SK-N-SH treated with all-trans-retinoic acid at 6 μM for 48 hours (cell line): ENCODE data around the gene HDDC3.
A peak's percentile ranks its signal among the peaks of the same experiment; 100 is the strongest.

Source experiments
- ATAC-seq: fragments of 200-7000 bp; cut with Tn5 transposase; 3 replicates; pipeline ENCODE4 v1.9.1; 2020; ENCODE audit warnings: mild to moderate bottlenecking, moderate library complexity
- ARNTL ChIP-seq: fragments of 450-650 bp; formaldehyde crosslinking; IDR thresholded peaks from 2 replicates; pipeline ENCODE4 v1.5.0; 2020; ENCODE audit warnings: low read depth, mild to moderate bottlenecking, moderate library complexity, borderline replicate concordance
- BACH2 ChIP-seq: fragments of 250-450 bp; sonication (Bioruptor Pico); IDR thresholded peaks from 2 replicates; pipeline ENCODE4 v1.9.0; 2021; ENCODE audit warnings: mild to moderate bottlenecking, borderline replicate concordance
- CREB5 ChIP-seq: fragments of 250-450 bp; sonication (Bioruptor Pico); IDR thresholded peaks from 2 replicates; pipeline ENCODE4 v1.5.1; 2020; ENCODE audit warnings: low read depth, mild to moderate bottlenecking, moderate library complexity
- CSDC2 ChIP-seq: fragments of 250-450 bp; sonication (Bioruptor Pico); IDR thresholded peaks from 2 replicates; pipeline ENCODE4 v1.5.0; 2020; ENCODE audit warnings: mild to moderate bottlenecking, moderate library complexity
- CSRNP3 ChIP-seq: fragments of 250-450 bp; sonication (Bioruptor Pico); IDR thresholded peaks from 2 replicates; pipeline ENCODE4 v1.5.1; 2021; ENCODE audit warnings: mild to moderate bottlenecking, moderate library complexity
- GLIS3 ChIP-seq: fragments of 250-450 bp; sonication (Bioruptor Pico); IDR thresholded peaks from 2 replicates; pipeline ENCODE4 v1.5.0; 2020; ENCODE audit warnings: mild to moderate bottlenecking, moderate library complexity
- OSR1 ChIP-seq: fragments of 250-450 bp; sonication (Bioruptor Pico); IDR thresholded peaks from 2 replicates; pipeline ENCODE4 v1.8.0; 2022; ENCODE audit warnings: moderate library complexity, mild to moderate bottlenecking, inconsistent platforms
- PPARA ChIP-seq: fragments of 250-450 bp; sonication (Bioruptor Pico); IDR thresholded peaks from 2 replicates; pipeline ENCODE4 v1.5.0; 2020; ENCODE audit warnings: mild to moderate bottlenecking, borderline replicate concordance
- RARB ChIP-seq: fragments of 250-450 bp; sonication (Bioruptor Pico); IDR thresholded peaks from 2 replicates; pipeline ENCODE4 v1.8.0; 2021; ENCODE audit warnings: mild to moderate bottlenecking, moderate library complexity
- SNAI2 ChIP-seq: fragments of 250-450 bp; sonication (Bioruptor Pico); IDR thresholded peaks from 2 replicates; pipeline ENCODE4 v1.5.0; 2020; ENCODE audit warnings: mild to moderate bottlenecking, moderate library complexity
- TCF4 ChIP-seq: fragments of 250-450 bp; sonication (Bioruptor Pico); IDR thresholded peaks from 2 replicates; pipeline ENCODE4 v1.8.0; 2021; ENCODE audit warnings: mild to moderate bottlenecking, moderate library complexity, borderline replicate concordance
- TOX ChIP-seq: fragments of 250-450 bp; sonication (Bioruptor Pico); IDR thresholded peaks from 2 replicates; pipeline ENCODE4 v1.8.0; 2021; ENCODE audit warnings: mild to moderate bottlenecking, moderate library complexity, borderline replicate concordance
- ZC3H10 ChIP-seq: fragments of 250-450 bp; sonication (Bioruptor Pico); IDR thresholded peaks from 2 replicates; pipeline ENCODE4 v1.5.1; 2021; ENCODE audit warnings: mild to moderate bottlenecking, moderate library complexity
- ZFP3 ChIP-seq: fragments of 250-450 bp; sonication (Bioruptor Pico); IDR thresholded peaks from 2 replicates; pipeline ENCODE4 v1.5.0; 2020; ENCODE audit warnings: mild to moderate bottlenecking, moderate library complexity
- ZNF565 ChIP-seq: fragments of 450-650 bp; formaldehyde crosslinking; conservative IDR thresholded peaks from 2 replicates; pipeline ENCODE4 v1.5.0; 2020; ENCODE audit warnings: low read depth, mild to moderate bottlenecking, moderate library complexity
- ZNF70 ChIP-seq: fragments of 450-650 bp; formaldehyde crosslinking; IDR thresholded peaks from 2 replicates; pipeline ENCODE4 v1.5.0; 2020; ENCODE audit warnings: mild to moderate bottlenecking, moderate library complexity
- ZNF8 ChIP-seq: fragments of 450-650 bp; formaldehyde crosslinking; IDR thresholded peaks from 2 replicates; pipeline ENCODE4 v1.5.0; 2020; ENCODE audit warnings: mild to moderate bottlenecking, moderate library complexity
- TF ChIP-seq, protein P1 (sequence below): fragments of 250-450 bp; sonication (Bioruptor Pico); IDR thresholded peaks from 2 replicates; pipeline ENCODE4 v1.5.0; 2020; ENCODE audit warnings: mild to moderate bottlenecking, moderate library complexity
- TF ChIP-seq, protein P2 (sequence below): fragments of 250-450 bp; sonication (Bioruptor Pico); IDR thresholded peaks from 2 replicates; pipeline ENCODE4 v1.8.0; 2020; ENCODE audit warnings: mild to moderate bottlenecking, moderate library complexity, borderline replicate concordance

The HDDC3 gene

GRCh38 chr15:90959028-90959595 lies 26.8 kb upstream of the HDDC3 start:
- no peak for ATAC-seq
- TF ChIP-seq CREB5 (CRISPR knock-in tag) (no peak), ZC3H10 (CRISPR knock-in tag) (no peak)

DNA sequence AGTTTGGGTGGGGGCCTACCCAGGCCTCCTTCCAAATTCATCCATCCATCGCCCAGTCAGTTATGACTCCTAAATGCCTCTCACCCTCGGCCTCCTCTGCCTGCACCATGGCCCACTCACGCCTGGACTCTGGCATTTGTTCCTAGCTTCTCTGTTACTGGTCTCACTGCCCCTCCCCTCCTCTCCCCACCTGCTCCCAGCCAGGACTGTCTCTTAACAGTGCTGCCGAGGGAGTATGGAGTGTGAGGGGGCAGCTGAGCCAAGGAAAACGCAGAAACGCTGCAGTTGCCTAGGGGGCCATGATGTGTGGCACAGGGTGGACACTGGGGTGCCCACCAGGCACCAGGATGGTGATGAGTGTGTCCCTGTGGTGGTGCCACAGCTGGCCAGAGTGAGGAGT lies 25.4 kb upstream of the HDDC3 start:
- no peak for ATAC-seq
- TF ChIP-seq TCF4 (CRISPR knock-in tag), result no peak
- no peak for TF ChIP-seq ZNF565 (CRISPR knock-in tag)
- no peak for TF ChIP-seq SNAI2 (CRISPR knock-in tag)
- TF ChIP-seq ARNTL (CRISPR knock-in tag), result no peak
- no peak for TF ChIP-seq BACH2 (CRISPR knock-in tag)
- TF ChIP-seq, protein P1, sequence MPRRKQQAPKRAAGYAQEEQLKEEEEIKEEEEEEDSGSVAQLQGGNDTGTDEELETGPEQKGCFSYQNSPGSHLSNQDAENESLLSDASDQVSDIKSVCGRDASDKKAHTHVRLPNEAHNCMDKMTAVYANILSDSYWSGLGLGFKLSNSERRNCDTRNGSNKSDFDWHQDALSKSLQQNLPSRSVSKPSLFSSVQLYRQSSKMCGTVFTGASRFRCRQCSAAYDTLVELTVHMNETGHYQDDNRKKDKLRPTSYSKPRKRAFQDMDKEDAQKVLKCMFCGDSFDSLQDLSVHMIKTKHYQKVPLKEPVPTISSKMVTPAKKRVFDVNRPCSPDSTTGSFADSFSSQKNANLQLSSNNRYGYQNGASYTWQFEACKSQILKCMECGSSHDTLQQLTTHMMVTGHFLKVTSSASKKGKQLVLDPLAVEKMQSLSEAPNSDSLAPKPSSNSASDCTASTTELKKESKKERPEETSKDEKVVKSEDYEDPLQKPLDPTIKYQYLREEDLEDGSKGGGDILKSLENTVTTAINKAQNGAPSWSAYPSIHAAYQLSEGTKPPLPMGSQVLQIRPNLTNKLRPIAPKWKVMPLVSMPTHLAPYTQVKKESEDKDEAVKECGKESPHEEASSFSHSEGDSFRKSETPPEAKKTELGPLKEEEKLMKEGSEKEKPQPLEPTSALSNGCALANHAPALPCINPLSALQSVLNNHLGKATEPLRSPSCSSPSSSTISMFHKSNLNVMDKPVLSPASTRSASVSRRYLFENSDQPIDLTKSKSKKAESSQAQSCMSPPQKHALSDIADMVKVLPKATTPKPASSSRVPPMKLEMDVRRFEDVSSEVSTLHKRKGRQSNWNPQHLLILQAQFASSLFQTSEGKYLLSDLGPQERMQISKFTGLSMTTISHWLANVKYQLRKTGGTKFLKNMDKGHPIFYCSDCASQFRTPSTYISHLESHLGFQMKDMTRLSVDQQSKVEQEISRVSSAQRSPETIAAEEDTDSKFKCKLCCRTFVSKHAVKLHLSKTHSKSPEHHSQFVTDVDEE (CRISPR knock-in tag), result no peak
- TF ChIP-seq ZNF70 (CRISPR knock-in tag), result no peak
- TF ChIP-seq ZNF8 (CRISPR knock-in tag), result no peak
- no peak for TF ChIP-seq CSRNP3 (CRISPR knock-in tag)
- TF ChIP-seq RARB (CRISPR knock-in tag), result no peak
- TF ChIP-seq TOX (CRISPR knock-in tag), result no peak
- TF ChIP-seq OSR1, result no peak
- TF ChIP-seq GLIS3, result no peak
- no peak for TF ChIP-seq ZFP3
- TF ChIP-seq, protein P2, sequence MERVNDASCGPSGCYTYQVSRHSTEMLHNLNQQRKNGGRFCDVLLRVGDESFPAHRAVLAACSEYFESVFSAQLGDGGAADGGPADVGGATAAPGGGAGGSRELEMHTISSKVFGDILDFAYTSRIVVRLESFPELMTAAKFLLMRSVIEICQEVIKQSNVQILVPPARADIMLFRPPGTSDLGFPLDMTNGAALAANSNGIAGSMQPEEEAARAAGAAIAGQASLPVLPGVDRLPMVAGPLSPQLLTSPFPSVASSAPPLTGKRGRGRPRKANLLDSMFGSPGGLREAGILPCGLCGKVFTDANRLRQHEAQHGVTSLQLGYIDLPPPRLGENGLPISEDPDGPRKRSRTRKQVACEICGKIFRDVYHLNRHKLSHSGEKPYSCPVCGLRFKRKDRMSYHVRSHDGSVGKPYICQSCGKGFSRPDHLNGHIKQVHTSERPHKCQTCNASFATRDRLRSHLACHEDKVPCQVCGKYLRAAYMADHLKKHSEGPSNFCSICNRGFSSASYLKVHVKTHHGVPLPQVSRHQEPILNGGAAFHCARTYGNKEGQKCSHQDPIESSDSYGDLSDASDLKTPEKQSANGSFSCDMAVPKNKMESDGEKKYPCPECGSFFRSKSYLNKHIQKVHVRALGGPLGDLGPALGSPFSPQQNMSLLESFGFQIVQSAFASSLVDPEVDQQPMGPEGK (CRISPR knock-in tag), result no peak

DNA sequence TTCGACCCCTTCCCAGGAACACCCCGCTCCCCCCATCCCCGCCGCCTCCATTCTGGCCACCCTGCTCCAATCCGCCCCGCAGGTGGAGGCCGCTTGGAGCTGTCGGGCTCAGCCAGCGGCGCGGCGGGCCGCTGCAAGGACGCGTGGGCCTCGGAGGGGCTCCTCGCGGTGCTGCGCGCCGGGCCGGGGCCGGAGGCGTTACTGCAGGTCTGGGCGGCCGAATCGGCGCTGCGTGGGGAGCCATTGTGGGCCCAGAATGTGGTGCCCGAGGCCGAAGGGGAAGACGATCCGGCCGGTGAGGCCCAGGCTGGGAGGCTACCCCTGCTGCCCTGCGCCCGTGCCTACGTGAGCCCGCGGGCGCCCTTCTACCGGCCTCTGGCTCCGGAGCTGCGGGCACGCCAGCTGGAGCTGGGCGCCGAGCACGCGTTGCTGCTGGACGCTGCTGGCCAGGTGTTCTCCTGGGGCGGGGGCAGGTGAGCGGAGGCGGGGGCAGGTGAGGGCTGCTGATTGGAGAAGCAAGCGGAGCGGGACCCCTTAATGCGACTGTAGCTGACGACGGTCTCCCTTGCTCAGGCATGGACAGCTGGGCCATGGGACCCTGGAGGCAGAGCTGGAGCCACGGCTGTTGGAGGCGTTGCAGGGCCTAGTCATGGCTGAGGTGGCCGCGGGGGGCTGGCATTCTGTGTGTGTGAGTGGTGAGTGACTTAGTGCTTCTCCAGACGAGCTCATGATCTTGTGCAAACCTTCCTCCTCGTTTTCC lies 24.9 kb upstream of the HDDC3 start:
- ATAC-seq, result peak; percentile 18
- TF ChIP-seq ZNF565 (CRISPR knock-in tag) (no peak), TOX (CRISPR knock-in tag) (no peak), PPARA (CRISPR knock-in tag) (no peak), ZC3H10 (CRISPR knock-in tag) (no peak), ZNF8 (CRISPR knock-in tag) (no peak)

DNA sequence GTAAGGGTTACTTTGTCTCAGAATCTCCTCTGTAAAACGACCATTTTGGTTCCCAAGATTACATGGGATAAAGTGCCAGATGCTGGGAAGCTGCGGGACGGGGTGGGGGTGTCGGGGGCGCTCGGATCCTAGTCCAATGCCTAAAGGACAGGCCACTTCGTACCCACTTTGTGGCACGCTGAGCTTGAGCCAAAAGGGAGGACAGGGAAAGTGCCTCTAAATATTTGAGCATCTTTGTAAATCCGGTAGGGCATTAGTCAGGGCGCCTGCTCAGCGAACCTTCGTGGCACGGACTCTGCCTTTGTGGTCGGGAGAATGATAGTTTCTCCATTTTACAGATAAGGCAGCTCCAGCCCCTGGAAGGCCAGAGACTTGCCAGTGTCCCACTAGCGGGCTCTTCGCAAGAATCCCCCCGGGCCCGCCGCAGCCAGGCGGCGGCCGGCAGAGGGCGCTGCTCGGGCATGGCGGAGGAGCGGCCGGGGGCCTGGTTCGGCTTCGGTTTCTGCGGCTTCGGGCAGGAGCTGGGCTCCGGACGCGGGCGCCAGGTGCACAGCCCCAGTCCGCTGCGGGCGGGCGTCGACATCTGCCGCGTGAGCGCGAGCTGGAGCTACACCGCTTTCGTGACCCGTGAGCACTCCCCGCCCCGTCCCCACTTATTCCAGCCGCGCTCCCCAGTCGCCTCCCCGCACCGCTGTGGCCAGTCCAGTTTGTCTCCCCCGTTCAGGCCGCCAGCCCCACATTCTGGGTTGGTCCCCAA lies 24.1 kb upstream of the HDDC3 start:
- no peak for TF ChIP-seq ZNF8 (CRISPR knock-in tag)
- no peak for TF ChIP-seq BACH2 (CRISPR knock-in tag)
- TF ChIP-seq ZFP3, result no peak
- no peak for TF ChIP-seq CSDC2 (CRISPR knock-in tag)
- TF ChIP-seq PPARA (CRISPR knock-in tag), result no peak
- TF ChIP-seq GLIS3, result no peak
- TF ChIP-seq TOX (CRISPR knock-in tag), result no peak
- TF ChIP-seq, protein P2 (CRISPR knock-in tag), result no peak
- no peak for TF ChIP-seq ZNF565 (CRISPR knock-in tag)
- no peak for TF ChIP-seq TCF4 (CRISPR knock-in tag)
- TF ChIP-seq, all 23 proteins: peak for 0
- ATAC-seq, result peak; percentile 62
